Mesenteric fat pad (tissue), 1 donor: ENCODE results near the gene CAMK2B. TPM values are rescaled to one million over a fixed set of nuclear protein-coding genes. Genes with fewer than 3 reads are reported as not detected.

Source experiments
- DNase-seq: peaks from one replicate; pipeline ENCODE4 v3.0.0-alpha.2; 2020; ENCODE audit warnings: low spot score
- total RNA-seq: library from RNA; stranded (reverse); fragmentation: NEBNext Ultra II Directional; extraction: Animal tissue kit (Norgen Biotek cat#: 25700); gene quantifications from one replicate; pipeline ENCODE4 v1.2.1, GENCODE V29; 2021
- donor health status: DM: yes; HTN: yes; CAD: no.

Gene CAMK2B
- total RNA-seq, 1 donor from 2014 or later = 1.2 TPM

DNA sequence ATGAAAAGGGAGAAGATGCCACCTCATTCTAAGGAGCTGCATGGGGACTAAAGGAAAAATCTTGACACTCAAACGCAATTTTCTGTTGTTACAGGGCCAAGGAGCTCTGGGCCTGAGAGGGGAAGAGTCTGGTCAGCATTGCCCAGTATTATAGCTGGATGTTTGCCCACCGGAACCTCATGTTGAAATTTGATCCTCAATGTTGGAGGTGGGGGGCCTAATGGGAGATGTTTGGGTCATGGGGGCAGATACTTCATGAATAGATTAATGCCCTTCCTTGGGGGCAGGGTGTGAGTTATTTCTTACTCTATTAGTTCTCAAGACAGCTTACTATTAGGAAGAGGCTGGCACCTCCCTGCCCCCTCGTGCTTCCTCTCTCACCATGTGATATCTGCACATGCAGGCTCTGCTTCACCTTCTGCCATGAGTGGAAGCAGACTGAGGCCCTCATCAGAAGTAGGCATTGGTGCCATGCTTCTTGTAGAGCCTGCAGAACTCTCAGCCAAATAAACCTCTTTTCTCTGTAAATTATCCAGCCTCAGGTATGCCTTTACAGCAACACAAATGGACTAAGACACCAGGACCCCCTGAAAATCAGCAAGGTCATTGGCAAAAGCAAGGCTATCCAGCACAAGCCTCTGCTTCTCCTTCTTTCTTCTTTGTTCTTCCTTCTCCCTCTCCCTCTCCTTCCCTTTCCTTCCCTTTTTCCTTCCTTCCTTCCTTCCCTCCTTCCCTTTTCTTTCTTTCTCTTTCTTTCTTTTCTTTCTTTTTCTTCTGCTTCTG is 151.3 kb downstream of the CAMK2B start:
- DNase-seq = peak; percentile 45

- peak; percentile 1 for DNase-seq
Observed at GRCh38 chr7:44172803-44173424, 152.5 kb downstream of the CAMK2B start.

DNA sequence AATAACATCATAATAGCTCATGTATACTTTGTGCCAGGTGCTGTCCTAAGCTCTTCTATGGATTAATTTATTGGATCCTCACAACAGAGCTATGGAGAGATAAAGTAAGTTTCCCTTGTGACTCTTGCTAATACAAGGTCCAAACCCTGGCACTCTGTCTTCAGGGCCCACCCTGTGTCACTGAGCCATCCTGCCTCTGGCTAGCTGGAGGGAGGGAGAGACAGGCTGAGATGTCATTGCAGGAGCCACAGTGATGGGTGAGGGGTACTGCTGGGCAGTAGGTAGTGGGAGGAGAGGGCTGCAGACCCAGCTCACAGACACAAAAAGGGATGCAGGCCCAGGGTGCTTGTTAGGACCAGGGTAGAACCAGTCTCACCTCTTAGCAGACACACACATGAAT is 153.0 kb downstream of the CAMK2B start:
- peak; percentile 39 for DNase-seq

GRCh38 chr7:44171901-44172300 is 153.5 kb downstream of the CAMK2B start:
- DNase-seq = peak; percentile 18

GRCh38 chr7:44167920-44168319 is 157.5 kb downstream of the CAMK2B start:
- no peak for DNase-seq

Other genes with a start within 250 kb of the CAMK2B start
- gene POLM, start 243.1 kb downstream of the CAMK2B start, total RNA-seq = 15.5 TPM
- 267 TPM for gene AEBP1, start 221.2 kb downstream of the CAMK2B start, total RNA-seq
- gene POLD2, start 202.0 kb downstream of the CAMK2B start, total RNA-seq = 60.2 TPM
- gene MYL7, start 184.3 kb downstream of the CAMK2B start, total RNA-seq = not detected
- 0.48 TPM for gene GCK, start 136.2 kb downstream of the CAMK2B start, total RNA-seq
- 77.4 TPM for gene YKT6, start 124.6 kb downstream of the CAMK2B start, total RNA-seq
- gene NUDCD3, start 165.1 kb upstream of the CAMK2B start, total RNA-seq = 68.9 TPM
- 0.29 TPM for gene NPC1L1, start 215.7 kb upstream of the CAMK2B start, total RNA-seq
- 64.1 TPM for gene DDX56, start 248.3 kb upstream of the CAMK2B start, total RNA-seq